Uterus (tissue), 4 donors: Measurements from ENCODE around the gene APLP1. TPM values are rescaled to one million over a fixed set of nuclear protein-coding genes. Genes with fewer than 3 reads are reported as not detected.
A peak's percentile ranks its signal among the peaks of the same experiment; 100 is the strongest.

Experiments used
- DNase-seq, 2 donors: peaks; one replicate each; pipeline ENCODE4 v3.0.0-alpha.2; 2019 to 2020
- H3K27ac ChIP-seq, 2 donors: fragments of 200-600 bp; sonication (generic); 1 replicate in 1 of 2; 2 replicates in 1 of 2; pipeline ENCODE4 v1.5.1; 2016 to 2018
- H3K27me3 ChIP-seq, 2 donors: fragments of 200-600 bp; sonication (generic); one replicate each; pipeline ENCODE4 v1.5.1; 2018 to 2019; ENCODE audit warnings: control low read depth in 1 of 2
- H3K36me3 ChIP-seq, 2 donors: fragments of 200-600 bp; sonication (generic); one replicate each; pipeline ENCODE4 v1.5.1; 2019; ENCODE audit warnings: control low read depth in 1 of 2
- H3K4me1 ChIP-seq, 2 donors: fragments of 200-600 bp; sonication (generic); one replicate each; pipeline ENCODE4 v1.5.1; 2018 to 2019; ENCODE audit warnings: control low read depth in 1 of 2
- H3K4me3 ChIP-seq, 2 donors: fragments of 200-600 bp; sonication (generic); 1 replicate in 1 of 2; 2 replicates in 1 of 2; pipeline ENCODE4 v1.5.1; 2018 to 2019; ENCODE audit warnings: mild to moderate bottlenecking in 1 of 2
- H3K9me3 ChIP-seq, 2 donors: fragments of 200-600 bp; sonication (generic); one replicate each; pipeline ENCODE4 v1.5.1; 2019; ENCODE audit warnings: control low read depth in 1 of 2
- CTCF ChIP-seq, 4 experiments: fragments of 200-600 bp in 2 of 4; fragments of 450-650 bp in 2 of 4; sonication (generic) in 2 of 4; IDR thresholded peaks; one replicate each; pipeline ENCODE4 v1.5.1; 2016 to 2019; ENCODE audit warnings: antibody characterized with exemption in 4 of 4, mild to moderate bottlenecking in 2 of 4, moderate library complexity in 1 of 4
- POLR2A ChIP-seq, 2 donors: fragments of 450-650 bp; IDR thresholded peaks; one replicate each; pipeline ENCODE4 v1.6.1; 2016; ENCODE audit warnings: antibody characterized with exemption in 2 of 2, mild to moderate bottlenecking in 1 of 2, moderate library complexity in 1 of 2
- intact Hi-C: fragments of 100-400 bp; cut with DNase I; formaldehyde crosslinking; loops from one replicate; pipeline ENCODE4 v1.15.1; 2023; ENCODE audit warnings: low total_unique reads
- total RNA-seq, 4 donors: library from RNA; depleted of rRNA in 3 of 4; stranded (reverse); fragments of >200 nt in 3 of 4; gene quantifications; one replicate each; pipeline versions ENCODE4 v1.1.0 to v1.2.4, GENCODE V29; 2014 to 2023
- donor health status: DM: yes; HTN: yes; CAD: no.

The APLP1 gene
- total RNA-seq, 4 donors from 2014 or later: 6.1 to 16.2 TPM; not detected in 2

DNA sequence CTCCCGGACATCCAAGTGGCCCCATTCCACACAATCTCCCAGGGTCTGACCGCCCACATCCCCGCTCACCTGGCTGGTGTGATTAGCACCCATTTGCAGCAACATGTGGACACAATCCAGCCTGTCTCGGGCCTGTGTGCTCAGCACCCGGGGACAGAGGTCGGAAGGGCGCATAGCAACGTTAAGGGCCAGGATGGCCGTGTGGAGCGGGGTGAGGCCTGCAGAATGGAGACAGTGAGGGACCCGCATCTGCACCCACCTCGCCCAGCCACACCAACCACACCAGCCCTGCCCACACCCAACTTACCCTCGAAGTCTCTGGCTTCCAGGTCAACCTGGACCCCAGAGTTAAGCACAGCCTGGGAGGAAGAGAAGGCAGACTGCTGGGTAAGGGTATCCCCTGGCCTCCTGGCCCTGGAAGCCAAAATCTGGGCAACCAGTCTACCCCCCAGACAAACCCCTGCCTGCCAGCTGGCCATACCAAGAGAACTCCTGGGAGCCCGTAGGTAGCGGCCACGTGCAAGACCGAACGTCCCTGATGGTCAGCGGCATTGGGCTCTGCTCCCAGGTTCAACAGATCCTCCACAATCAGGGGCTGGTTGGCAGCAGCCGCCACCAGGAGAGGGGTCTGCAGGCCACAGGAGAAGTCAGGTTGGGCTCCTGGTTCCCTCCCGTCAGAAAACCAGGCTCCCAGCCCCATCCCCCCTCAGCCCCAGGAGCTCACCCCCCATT, 27.7 kb downstream of the APLP1 start:
- Histone ChIP-seq H3K9me3 (no peaks in the 10 kb centered on the region), H3K4me3 (no peak overlapping the region), H3K36me3 (no peaks in the 10 kb centered on the region), H3K27me3 (no peaks in the 10 kb centered on the region), H3K4me1 (peaks cover 0 to 16% of the 10 kb centered on the region in 2 donors), H3K27ac (no peak overlapping the region)
- DNase-seq: no peak
- intact Hi-C loops: no loop called here
- TF ChIP-seq POLR2A (IDR thresholded peaks at IDR 0.05): no peak

- no peaks in the 10 kb centered on the region for H3K36me3 ChIP-seq
- no peak for DNase-seq
- no peaks in the 10 kb centered on the region for H3K27me3 ChIP-seq
- peaks cover 0 to 17% of the 10 kb centered on the region in 2 donors for H3K4me1 ChIP-seq
- intact Hi-C loops: no loop called here
- TF ChIP-seq POLR2A (IDR thresholded peaks at IDR 0.05) (no peak), CTCF (IDR thresholded peaks at IDR 0.05) (no peak)
- H3K4me3 ChIP-seq: no peak overlapping the region
- H3K9me3 ChIP-seq: no peaks in the 10 kb centered on the region
- H3K27ac ChIP-seq: no peak overlapping the region
Measured at GRCh38 chr19:35896643-35897040, 28.3 kb downstream of the APLP1 start.

GRCh38 chr19:35897706-35898451, 29.5 kb downstream of the APLP1 start:
- peak overlapping the region; percentile 62 to 81 for H3K4me3 ChIP-seq
- H3K9me3 ChIP-seq: no peaks in the 10 kb centered on the region
- peaks cover 0 to 17% of the 10 kb centered on the region in 2 donors for H3K4me1 ChIP-seq
- no peak for TF ChIP-seq POLR2A (IDR thresholded peaks at IDR 0.05)
- no peak for TF ChIP-seq CTCF (IDR thresholded peaks at IDR 0.05)
- intact Hi-C loops: no loop called here
- H3K27ac ChIP-seq: peak overlapping the region; percentile 87 to 89
- DNase-seq: no peak
- no peaks in the 10 kb centered on the region for H3K27me3 ChIP-seq
- no peaks in the 10 kb centered on the region for H3K36me3 ChIP-seq

DNA sequence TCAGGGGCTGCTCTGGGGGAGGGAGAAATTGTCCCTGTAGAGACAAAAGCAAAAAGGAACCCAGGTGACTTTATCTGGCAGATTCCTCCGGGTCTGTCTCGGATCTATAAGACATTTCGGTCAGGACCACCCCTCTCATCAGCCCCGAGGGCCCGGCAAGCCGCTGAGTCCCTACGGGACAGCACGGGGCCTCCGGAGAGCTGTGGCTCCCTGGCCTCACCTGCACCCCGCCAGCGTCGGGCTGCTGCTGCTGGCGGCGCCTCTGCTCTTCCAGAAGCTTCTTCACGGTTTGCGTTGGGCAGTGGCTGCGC, 30.1 kb downstream of the APLP1 start:
- Histone ChIP-seq H3K27me3 (no peaks in the 10 kb centered on the region), H3K4me3 (peak overlapping the region; percentile 62 to 81), H3K9me3 (no peaks in the 10 kb centered on the region), H3K36me3 (no peaks in the 10 kb centered on the region), H3K4me1 (peaks cover 0 to 17% of the 10 kb centered on the region in 2 donors), H3K27ac (peak overlapping the region; percentile 87 to 89)
- no peak for DNase-seq
- intact Hi-C loops: no loop called here
- no peak for TF ChIP-seq POLR2A (IDR thresholded peaks at IDR 0.05)
- TF ChIP-seq CTCF (IDR thresholded peaks at IDR 0.05): no peak

DNA sequence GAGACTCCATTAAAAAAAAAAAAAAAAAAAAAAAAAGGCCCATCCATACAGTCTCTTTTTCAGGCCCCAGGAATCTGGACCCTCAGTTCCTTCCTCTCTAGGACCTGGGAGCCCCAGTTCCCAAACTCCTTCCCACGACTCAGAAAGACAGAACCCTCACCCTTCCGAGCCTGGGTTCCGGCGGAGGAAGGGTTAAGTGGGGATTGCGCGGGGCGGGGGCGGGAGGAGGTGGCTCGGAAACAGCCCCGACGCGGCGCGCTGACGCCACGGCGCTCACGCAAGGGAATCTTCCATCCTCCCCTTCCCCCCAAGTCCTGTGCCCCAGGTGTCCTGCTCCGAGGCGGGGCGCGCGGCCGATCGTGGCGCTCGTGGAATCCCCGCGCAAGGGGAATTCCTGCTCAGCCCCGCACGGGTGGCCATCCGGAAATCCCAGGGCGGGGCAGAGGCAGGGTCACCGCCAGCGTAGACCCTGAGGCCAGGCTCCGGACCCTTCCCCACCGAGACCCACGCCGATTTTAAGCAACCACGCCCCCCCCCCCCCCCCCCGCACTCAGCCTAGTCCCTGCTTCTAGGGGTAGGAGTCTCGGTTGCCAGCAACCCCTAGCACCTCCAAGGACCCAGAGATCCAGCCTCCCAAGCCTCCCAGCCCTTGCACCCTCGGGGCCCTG, 31.3 kb downstream of the APLP1 start:
- intact Hi-C loops: no loop called here
- Histone ChIP-seq H3K27ac (peak overlapping the region; percentile 87 to 89), H3K9me3 (no peaks in the 10 kb centered on the region), H3K36me3 (no peaks in the 10 kb centered on the region), H3K27me3 (no peaks in the 10 kb centered on the region), H3K4me3 (peak overlapping the region; percentile 62 to 81), H3K4me1 (peaks cover 0 to 17% of the 10 kb centered on the region in 2 donors)
- TF ChIP-seq CTCF (IDR thresholded peaks at IDR 0.05): no peak
- TF ChIP-seq POLR2A (IDR thresholded peaks at IDR 0.05): peak in 1 of 2 donors; percentile 77
- DNase-seq: peak; percentile 75 to 80
